Astrocyte of the spinal cord (primary cell): ENCODE measurements around the gene SLCO3A1.

ENCODE experiments used
- DNase-seq: peaks from one replicate; pipeline ENCODE4 v3.0.0; 2011; ENCODE audit warnings: low read depth, low spot score
- H3K4me3 ChIP-seq: 2 replicates; pipeline ENCODE4 v1.5.1; 2011; ENCODE audit warnings: low read depth, mild to moderate bottlenecking, low read length, moderate library complexity
- CTCF ChIP-seq: IDR thresholded peaks from 2 replicates; pipeline ENCODE4 v1.5.1; 2012; ENCODE audit warnings: low read depth, mild to moderate bottlenecking, low read length, inconsistent platforms
- in situ Hi-C: cut with HindIII; loops from 2 replicates; pipeline ENCODE4 v1.10.0; 2017; ENCODE audit warnings: low sequenced_read_pairs

SLCO3A1 gene

GRCh38 chr15:91857224-91857585 lies 3.7 kb downstream of the SLCO3A1 start:
- in situ Hi-C loops = no loop called here
- DNase-seq = no peak
- no peak overlapping the region for H3K4me3 ChIP-seq
- TF ChIP-seq CTCF = no peak

GRCh38 chr15:91857772-91858171 lies 4.3 kb downstream of the SLCO3A1 start:
- in situ Hi-C loops = no loop called here
- DNase-seq = no peak
- no peak for TF ChIP-seq CTCF
- no peak overlapping the region for H3K4me3 ChIP-seq

GRCh38 chr15:91860498-91860897 lies 7.0 kb downstream of the SLCO3A1 start:
- no peak for TF ChIP-seq CTCF
- in situ Hi-C loops = no loop called here
- DNase-seq = no peak
- no peak overlapping the region for H3K4me3 ChIP-seq

GRCh38 chr15:91861223-91861622 lies 7.7 kb downstream of the SLCO3A1 start:
- no peak overlapping the region for H3K4me3 ChIP-seq
- DNase-seq = no peak
- in situ Hi-C loops = no loop called here
- TF ChIP-seq CTCF = no peak

GRCh38 chr15:91862891-91863504 lies 9.5 kb downstream of the SLCO3A1 start:
- no peak overlapping the region for H3K4me3 ChIP-seq
- DNase-seq = no peak
- in situ Hi-C loops = no loop called here
- no peak for TF ChIP-seq CTCF

- in situ Hi-C loops = no loop called here
- TF ChIP-seq CTCF = no peak
- no peak overlapping the region for H3K4me3 ChIP-seq
- DNase-seq = no peak
Observed at GRCh38 chr15:91863621-91864255, 10.2 kb downstream of the SLCO3A1 start.

- in situ Hi-C loops = no loop called here
- H3K4me3 ChIP-seq = no peak overlapping the region
- no peak for DNase-seq
- no peak for TF ChIP-seq CTCF
Observed at GRCh38 chr15:91864664-91865063, 11.2 kb downstream of the SLCO3A1 start.
